COLO829 (cell line): ENCODE results near the gene HEMK1.

Experiments
- DNase-seq: peaks from one replicate; pipeline ENCODE4 v3.0.0; 2012; ENCODE audit warnings: low spot score

Gene HEMK1

DNA sequence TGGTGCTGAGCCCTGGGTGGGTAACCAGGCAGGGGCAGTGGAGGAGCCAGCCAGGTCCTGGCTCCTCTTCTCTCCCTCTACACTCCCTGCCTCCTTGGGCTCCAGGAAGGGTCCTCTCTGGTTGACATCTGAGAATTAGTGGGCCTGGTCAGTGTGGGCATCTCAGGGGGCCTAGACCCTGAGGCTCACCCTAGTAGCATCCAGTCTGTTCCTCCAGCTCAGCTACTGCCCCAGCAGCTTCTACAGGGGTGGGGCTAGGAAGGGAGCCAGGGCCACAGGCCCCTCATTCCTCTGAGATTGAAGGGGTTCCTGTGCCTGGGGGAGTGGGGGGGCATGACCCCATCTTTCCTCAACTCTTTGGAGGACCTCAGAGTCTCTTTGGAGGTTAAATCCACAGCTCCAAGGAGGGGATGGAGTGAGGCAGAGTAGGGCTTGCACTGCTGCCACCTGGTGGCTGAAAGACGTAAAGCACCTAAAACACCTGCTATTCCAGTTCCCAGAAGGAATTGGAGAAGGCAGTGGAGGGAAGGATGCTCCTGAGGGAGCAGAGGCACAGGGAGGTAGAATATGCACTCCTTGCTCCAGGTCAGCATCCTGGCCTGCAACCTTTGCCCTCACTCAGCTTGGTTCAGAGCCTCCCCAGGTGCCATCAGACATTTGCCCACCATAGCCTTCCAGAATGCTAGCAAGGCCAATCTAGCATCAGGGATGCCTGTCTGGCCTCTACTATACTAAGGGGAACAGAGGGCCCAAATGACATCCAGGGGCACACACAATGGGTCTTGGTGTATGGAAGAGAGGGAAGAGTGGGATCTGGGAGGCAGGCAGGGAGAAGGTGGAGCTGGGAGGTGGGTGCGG is 26.9 kb upstream of the HEMK1 start:
- DNase-seq: peak; percentile 95

DNA sequence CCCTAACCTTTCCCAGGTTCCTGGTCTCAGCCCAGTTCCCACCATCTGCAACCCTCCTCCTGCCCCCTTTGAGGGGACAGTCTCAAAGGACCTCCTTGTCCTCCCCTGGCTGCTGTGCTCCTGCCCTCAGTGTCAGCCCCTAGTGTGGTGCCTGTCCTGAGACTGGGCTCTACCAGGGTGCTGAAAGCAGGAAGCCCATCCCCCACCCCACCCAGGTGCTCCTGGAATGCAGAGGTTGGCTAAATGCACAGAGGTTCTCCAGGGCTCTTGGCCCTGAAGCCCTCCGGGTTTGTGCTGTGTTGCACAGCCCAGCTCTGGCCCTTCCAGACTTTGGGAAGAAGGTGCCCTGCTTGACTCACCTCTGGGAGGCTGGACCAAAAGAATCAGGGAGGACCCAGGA is 23.5 kb upstream of the HEMK1 start:
- no peak for DNase-seq

DNA sequence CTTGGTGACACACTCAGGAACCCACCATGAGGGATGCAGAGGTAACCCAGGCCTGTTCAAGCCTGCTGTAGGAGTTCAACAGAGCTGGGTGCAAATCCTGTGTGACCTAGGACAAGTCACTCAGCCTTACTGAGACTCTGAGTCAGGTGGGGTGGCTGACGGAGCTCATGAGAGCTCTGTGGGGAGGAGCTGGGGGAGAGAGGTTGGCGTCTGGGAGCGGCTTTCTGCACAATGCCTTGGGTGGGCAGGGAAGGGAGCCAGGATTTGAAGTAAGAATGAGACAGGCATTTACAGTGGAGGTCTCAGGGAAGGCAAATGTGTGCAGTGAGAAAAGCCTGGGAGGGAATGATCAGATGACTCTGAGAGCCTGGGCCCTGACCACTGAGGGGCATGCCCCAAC is 20.1 kb upstream of the HEMK1 start:
- DNase-seq: no peak

DNA sequence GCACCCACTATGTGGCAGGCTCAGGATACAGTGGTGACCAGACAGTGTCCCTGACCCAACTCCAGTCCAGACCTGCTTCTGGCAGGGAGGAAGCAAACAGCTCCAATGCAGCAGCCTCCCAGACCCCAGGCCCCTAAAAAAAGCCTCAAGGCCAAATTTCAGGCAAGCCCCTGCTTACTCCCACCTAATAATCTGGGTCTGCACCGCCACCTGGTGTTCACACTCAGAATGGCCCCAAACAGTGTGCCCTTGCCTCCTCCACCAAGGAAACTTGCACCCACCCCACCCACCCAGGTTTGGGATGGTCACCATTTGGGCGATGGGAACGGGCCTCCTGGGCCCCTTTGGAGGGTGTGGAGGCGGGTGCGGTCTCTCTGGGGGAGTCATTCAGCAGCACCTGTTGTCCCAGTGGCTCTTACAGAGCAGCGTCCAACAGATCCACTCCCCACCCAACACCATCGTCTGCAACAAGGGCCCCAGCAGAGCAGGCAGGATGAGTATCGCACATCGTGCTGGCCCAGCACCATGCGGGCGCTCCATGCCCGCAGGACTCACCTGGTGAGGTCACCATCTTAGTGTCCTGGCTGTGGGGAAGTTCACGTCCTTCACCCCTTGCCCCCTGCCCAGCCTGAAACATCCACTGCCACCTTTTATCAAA is 19.1 kb upstream of the HEMK1 start:
- DNase-seq: peak; percentile 35

DNA sequence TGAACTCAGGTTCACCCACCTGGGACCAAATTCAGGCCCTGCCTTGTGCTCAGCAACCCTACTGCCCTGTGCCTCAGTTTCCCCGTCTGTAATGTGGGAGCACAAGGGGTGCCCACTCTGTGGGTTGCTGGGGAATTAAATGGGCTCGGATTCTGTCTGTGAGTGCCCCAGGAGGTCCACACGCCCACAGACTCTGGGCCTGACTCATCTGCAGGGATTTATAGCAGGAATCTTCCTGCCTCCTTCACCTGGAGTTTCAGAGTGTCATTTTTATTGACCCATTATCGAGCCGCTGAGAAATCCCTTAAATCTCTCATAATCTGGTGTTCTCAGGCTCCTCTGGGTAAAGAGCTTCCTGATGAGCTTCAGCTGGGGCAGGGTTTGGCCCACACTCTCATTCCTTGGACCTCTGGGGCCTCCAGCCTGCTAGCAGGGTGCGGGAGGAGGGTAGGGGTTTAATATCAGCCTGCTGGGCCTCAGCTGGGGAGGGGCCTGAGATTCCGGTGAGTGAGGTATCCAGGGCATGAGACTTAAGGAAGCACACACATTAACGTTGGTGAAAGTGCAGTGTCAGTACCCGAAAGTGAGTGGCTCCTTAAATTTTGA is 18.2 kb upstream of the HEMK1 start:
- DNase-seq: no peak

DNA sequence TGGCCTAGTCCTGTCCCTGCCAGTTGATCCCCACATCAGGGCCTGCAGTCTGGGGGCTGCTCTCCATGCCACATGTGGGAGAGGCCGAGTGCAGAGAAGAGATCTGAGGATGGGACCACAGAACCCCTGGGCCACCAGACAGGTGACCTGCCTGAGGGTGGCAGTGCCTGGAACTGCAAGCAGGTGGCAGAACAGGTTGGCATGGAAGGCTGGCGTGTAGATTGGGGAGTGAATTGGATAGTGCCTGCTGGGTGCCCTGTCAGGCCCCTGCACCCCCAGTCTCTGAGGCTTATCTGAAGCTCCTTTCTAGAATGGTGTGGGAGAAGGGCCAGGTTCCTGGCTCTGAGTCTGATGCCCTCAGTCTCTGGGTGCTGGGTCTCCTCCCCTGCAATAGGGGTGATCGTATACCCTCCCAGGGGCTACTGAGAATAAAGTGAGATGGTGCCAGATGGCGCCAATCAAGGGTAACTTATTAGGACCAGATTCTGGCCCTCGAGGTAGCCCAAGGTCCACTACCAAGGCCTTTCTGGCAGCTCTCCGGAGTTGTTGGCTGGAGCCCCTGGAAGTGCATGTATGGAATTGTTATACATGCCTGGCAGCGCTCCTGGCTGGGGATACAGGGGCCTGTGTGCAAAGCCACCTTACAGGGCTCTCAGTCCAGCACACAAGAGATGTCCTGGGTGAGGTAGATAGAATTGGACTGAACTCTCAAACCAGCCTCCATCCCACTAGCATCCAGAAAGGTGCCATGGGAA is 17.5 kb upstream of the HEMK1 start:
- DNase-seq: no peak

DNA sequence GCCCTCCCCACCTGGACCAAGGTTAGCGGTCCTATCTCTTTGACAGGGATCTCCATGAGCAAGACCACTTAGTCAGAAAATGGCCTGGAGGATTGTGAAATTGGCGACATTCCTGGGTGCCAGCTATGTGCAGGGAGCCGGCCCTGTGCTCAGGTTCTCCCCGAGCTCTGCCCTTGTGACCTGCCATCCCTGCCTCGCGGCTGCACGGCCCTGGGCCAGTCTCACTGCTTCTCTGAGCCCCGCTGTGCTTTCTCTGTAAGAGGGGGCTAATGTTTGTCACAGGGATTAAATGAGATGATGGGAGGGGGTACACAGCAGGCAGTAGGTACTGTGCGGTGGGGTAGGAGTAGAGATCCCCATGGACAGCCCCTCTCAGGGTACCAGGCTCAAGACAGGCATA is 16.7 kb upstream of the HEMK1 start:
- DNase-seq: no peak

DNA sequence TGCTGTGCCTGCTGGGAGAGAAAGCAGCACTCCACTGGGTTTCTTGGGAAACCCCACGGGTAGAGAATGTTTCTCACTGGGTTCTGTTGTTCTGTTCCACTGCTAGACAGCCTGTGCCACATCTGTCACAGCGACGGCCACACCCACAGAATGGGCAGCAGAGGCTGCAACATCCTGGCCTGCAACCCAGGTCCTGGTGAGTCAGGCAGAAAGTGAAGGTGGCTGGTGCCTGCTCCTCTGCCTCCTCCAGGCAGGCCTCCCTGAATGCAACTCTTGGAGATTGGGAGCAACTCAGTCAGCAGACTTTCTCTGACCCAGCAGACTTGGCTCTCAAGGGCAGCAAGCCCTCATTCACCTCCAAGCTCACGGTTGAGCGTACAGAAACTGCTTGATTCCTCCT is 14.8 kb upstream of the HEMK1 start:
- DNase-seq: no peak

DNA sequence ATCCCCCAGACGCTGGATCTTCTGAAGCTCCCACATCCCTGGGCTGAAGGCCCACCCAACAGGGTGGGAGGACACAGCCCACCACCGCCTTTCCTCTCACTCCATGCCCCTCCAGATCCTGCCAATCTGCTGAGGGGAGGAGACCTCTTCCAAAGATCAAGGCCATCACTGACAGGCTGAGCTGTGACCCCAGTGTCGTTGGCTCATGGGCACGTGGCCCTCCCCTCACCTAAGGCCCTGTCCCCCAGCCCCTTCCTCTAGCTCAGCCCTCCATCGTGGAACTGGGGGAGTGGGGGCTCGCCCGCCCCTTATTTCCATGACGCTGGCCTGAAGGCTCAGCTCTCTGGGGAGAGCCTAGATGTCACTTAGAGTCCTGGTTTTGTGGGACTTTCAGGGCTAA is 12.2 kb upstream of the HEMK1 start:
- DNase-seq: no peak

DNA sequence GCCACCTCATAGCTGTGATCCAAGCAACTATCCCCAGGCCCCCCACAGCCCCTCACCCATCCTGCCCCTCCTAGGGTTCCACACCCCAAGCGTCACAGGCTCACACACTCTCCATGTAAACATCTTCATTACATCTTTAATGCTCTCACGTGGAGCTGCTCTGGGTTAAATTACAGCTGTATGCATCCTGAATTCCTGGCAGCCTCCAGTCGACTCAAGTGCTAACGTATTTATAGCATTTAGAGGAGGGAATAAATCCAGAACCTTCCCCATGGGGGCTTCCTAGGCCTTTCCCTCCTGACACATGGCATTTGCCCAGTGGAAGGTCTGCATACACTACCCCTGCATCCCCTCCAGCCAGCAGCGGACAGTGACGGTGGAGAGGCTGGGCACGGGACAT is 11.4 kb upstream of the HEMK1 start:
- DNase-seq: no peak

DNA sequence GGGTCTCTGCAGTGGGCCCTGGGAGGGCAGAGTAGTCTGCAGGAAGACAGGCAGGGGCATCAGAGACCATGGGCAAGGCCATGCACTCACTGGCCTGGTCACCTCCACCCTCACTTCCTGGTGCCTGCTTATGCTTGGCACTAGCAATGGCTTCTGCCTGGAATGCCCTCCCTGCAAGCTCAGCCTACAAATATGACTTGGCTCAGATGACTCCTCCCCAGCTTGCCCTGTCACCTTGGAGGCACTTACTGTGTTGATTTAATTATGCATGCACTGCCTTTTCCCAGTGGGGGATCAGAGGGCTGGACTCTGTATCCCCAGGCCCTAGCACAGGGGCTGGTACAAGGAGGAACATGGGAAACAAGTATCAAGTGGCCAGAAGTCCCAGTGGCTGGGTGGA is 9.6 kb upstream of the HEMK1 start:
- no peak for DNase-seq

DNA sequence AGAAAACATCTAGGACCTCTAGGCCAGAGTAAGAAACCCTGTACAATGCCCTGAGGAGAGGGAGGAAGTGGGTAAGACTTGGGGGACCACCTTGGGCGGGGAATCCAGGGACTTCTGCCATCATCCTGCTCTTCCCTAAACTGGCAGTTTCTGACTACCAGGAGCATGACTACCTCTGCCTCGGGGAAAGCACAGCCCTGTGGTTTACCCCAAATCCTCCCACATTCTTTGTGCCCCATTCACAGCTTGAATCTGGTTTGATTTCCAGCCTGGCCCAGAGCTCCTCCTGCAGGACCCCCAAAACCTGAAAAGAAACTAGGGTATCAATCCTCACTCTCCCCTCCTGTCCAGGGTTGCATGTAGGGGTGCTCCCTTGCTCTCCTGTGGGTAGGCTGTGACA is 6.5 kb upstream of the HEMK1 start:
- DNase-seq: no peak

DNA sequence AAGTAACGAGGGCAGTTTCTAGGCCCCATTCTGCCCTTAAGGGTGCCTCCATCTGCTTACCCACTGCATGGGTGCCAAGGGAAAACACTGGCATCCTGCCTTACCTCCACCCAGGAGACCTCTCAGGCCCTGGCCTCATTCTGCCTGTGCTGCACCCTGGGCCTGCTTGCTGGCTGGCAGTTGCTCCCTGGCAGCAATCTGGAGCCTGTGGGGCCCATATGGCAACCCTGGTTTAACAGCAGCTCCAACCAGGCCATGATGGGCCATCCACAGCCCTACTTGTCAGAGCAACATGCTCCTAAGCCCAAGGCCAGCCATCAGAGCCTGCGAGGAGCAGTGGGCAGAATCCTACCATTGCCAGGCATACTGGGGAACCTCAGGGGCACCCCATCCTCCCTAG is 5.5 kb upstream of the HEMK1 start:
- DNase-seq: no peak

DNA sequence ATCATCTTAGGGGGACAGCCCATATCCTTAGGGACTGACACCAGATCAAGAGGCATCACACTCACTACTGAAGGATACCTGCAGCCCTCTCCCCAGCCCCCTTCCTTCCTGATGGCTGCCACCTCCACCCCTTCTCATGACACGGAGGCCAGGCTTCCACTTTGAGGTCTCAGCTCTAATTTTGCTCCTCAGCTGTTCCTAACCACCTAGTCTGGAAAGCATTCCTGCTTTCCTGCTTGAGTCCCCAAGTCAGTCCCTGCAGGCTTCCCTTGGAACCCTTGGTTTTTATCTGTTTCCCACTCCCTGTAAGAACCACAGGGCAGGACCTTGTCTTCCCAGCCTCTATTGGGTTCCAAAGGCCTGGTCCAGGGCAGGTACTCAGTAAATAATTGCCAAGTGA is 5.0 kb upstream of the HEMK1 start:
- DNase-seq: no peak

DNA sequence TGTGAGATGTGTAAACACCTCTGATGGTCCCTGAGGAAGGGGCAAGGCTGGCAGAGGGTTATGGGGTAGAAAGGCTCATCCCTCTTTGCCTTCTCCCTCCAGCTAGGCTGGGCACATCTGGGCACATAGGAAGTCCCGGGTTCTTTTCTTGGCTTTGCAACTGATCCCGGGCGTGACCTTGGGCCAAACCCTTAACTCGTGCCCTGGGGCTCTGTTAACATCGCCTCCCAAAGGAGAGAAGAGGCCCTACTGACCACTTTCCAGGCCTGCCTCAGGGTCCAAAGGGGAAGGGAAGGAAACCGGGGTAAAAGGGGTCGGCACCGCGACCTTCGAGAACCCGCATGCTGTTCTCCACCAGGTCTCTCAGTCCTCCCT is 2.3 kb upstream of the HEMK1 start:
- no peak for DNase-seq

DNA sequence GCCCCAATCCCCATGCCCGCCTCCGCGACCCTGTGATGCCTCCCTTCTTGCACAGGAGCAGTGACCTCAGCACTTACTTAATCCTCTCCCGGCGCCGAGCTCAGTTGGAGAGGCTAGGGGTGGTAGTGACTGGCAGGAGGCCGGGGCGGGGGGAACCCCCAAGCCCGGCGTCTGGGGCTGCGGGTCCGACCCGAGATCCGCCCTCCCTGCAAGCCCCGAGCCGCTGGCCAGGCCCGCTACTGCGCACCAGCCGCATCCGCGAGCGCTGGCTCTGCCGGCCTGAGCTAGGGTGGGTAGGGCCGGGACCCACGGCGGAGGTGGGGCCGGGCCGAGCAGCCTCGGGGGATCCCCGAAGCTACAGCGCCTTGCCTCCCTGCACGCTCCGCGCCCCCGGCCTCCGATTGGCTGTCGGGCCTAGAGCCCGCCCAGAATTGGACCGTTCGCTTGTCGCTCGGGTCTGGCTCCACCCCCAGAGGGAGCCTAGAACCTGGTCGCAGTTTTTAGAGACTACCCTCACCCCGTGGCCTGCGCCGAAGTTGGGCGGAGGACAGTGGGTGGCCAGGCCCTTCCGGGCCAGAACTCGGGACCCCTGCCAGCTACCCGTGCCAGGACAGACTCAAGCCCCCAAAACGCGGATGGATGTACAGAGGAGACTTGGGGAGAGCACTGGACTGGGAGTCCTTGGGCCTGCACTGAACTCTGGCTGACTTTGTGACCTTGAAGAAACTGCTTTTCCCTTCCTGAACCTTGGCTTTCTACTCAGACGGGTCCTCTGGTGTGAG is 1.7 kb upstream of the HEMK1 start, which contains the start of gene C3orf18:
Gene C3orf18 (minus strand): TSS at position 362 of the 782 bp plus-strand sequence. CDS start 2,048 bp downstream, outside the sequence.
- peak; percentile 69 for DNase-seq

DNA sequence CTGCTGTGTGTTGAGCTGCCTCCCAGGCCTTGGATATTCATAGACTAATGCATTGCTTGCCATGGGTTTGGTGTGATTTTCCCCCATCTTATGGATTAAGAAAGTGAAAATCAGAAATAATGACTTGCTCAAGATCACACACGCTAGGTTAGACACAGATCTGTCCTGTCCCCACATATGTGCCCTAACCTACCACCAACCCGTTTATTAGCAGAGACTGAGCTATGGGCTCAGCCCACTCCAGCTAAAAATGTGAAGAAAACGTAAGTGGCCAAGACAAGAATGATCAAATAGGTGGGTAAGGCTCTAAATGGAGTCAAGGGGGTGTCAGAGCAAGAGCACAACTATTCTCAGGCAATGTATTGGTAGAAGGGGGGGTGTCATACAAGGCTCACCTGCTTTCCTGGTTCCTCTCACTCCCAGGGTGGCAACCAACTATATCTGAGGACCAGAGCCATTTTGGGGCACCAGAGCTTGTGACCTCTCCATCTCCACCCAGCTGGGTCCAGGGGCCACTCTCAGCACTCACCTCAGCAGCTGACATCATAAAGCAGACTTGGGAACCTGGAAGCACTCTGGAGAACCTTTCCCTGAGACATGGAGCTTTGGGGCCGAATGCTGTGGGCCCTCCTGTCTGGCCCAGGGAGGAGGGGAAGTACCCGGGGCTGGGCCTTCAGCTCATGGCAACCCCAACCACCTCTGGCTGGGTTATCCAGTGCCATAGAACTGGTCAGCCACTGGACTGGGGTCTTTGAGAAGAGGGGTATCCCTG is 1.4 kb downstream of the HEMK1 start:
- no peak for DNase-seq

DNA sequence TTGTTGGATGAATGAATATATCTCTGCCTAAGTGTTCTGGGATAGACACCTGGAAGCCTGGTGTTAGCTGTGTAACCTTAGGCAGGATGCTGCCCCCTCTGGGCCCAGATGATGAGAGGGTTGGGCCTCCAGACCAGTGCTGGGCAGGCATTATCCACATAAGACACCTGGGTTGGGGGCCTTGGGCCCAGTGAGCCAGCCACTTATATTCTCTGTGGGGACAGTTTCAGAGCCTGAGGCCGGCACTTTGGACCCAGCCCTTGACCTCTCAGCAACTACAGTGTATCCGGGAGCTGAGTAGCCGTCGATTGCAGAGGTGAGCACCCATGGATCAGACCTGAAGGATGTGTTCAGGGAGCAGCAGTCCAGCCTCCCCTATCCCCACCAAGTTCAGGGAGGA is 2.2 kb downstream of the HEMK1 start:
- DNase-seq: no peak

DNA sequence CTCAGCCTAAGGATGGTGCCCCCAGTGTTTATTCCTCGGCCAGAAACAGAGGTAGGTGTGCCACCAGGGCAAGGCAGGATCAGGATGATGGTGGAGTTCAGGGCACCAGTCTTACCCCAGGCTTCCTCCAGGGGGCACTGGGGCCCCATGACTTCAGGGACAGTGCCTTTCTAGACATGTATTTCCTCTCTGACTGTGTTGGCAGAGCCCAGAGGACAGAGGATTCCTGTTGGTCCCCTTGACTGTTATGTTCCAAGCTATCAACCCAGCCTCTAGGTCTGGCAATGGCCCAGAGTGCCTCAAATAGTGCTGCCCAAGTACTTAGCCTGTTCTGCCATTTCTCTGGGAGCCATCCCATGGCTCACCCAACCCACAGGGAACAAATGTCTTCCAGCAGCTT is 2.8 kb downstream of the HEMK1 start:
- DNase-seq: peak; percentile 79

DNA sequence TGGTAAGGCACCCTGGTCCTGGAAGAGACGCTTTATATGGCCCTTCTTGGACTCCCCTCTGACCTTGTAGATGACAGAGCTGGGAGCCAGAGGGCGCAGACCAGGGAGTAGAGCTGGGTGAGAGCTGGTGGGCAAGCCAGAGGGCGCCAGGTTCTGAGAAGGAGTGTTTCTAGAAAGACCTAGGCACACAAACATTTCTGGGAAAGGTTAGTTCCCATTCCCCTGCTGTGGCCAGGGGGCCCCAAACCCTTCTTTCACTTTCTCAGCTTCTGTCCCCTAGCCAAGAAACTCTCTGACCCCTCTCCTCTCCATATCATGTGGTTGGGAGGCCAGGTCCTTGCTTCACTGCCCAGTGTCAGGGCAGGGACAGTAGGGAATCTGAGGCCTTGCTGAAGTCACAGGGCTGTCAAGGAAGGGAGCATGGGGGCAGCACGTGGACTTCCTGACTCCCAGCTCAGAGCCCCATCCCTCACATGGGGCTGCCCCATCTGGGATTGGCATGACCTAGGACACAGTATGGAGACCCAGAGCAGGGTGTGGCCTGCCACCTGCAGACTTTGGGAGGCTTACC is 3.6 kb downstream of the HEMK1 start:
- no peak for DNase-seq
